Esophagus squamous epithelium (tissue), 4 donors: Measurements from ENCODE around the gene TSPO.

Experiments used
- CTCF ChIP-seq, 6 experiments: fragments of 450-650 bp in 4 of 6; fragments of 200-600 bp in 2 of 6; sonication (generic) in 2 of 6; IDR thresholded peaks; one replicate each; pipeline ENCODE4 v1.5.1; 2016 to 2019; ENCODE audit warnings: antibody characterized with exemption in 6 of 6, mild to moderate bottlenecking in 4 of 6, moderate library complexity in 4 of 6
- POLR2A ChIP-seq, 4 donors: fragments of 450-650 bp; IDR thresholded peaks; one replicate each; pipeline ENCODE4 v1.6.1; 2017; ENCODE audit warnings: antibody characterized with exemption in 4 of 4, mild to moderate bottlenecking in 4 of 4, moderate library complexity in 3 of 4

- TF ChIP-seq CTCF (IDR thresholded peaks at IDR 0.05) (no peak), POLR2A (IDR thresholded peaks at IDR 0.05) (no peak)
Measured at GRCh38 chr22:43152003-43152356, 621 bp downstream of the TSPO start.
